Stomach (tissue), 19 donors: ENCODE data around the gene KBTBD8. TPM values are rescaled to one million over a fixed set of nuclear protein-coding genes. Genes with fewer than 3 reads are reported as not detected.
A peak's percentile ranks its signal among the peaks of the same experiment; 100 is the strongest.

Experiments
- DNase-seq, 2 donors: peaks; one replicate each; pipeline versions ENCODE4 v3.0.0 to v3.0.0-alpha.2; 2013 to 2019
- H3K27ac ChIP-seq, 5 donors: fragments of 200-600 bp in 4 of 5; sonication (generic) in 4 of 5; one replicate each; pipeline ENCODE4 v1.5.1; 2013 to 2019; ENCODE audit warnings: mild to moderate bottlenecking in 1 of 5, moderate library complexity in 1 of 5
- H3K27me3 ChIP-seq, 3 donors: fragments of 200-600 bp; sonication (generic); one replicate each; pipeline ENCODE4 v1.5.1; 2017 to 2019; ENCODE audit warnings: mixed run types in 1 of 3
- H3K36me3 ChIP-seq, 4 donors: fragments of 200-600 bp; sonication (generic); 1 replicate in 3 of 4; 2 replicates in 1 of 4; pipeline ENCODE4 v1.5.1; 2016 to 2019
- H3K4me1 ChIP-seq, 4 donors: fragments of 200-600 bp; sonication (generic); one replicate each; pipeline ENCODE4 v1.5.1; 2016 to 2019
- H3K4me3 ChIP-seq, 4 donors: fragments of 200-600 bp; sonication (generic) in 3 of 4; one replicate each; pipeline ENCODE4 v1.5.1; 2016 to 2019; ENCODE audit warnings: mild to moderate bottlenecking in 1 of 4
- H3K9me3 ChIP-seq, 4 donors: fragments of 200-600 bp; sonication (generic); one replicate each; pipeline ENCODE4 v1.5.1; 2016 to 2019
- CTCF ChIP-seq, 7 experiments: fragments of 450-650 bp in 4 of 7; fragments of 200-600 bp in 3 of 7; sonication (generic) in 3 of 7; IDR thresholded peaks; one replicate each; pipeline ENCODE4 v1.5.1; 2016 to 2019; ENCODE audit warnings: antibody characterized with exemption in 7 of 7, control low read depth in 2 of 7, mild to moderate bottlenecking in 1 of 7
- EP300 ChIP-seq: sonication (generic); formaldehyde crosslinking; IDR thresholded peaks from one replicate; pipeline ENCODE4 v1.6.1; 2017; ENCODE audit warnings: antibody characterized with exemption
- POLR2A ChIP-seq, 4 donors: fragments of 450-650 bp; IDR thresholded peaks; one replicate each; pipeline ENCODE4 v1.6.1; 2016; ENCODE audit warnings: antibody characterized with exemption in 4 of 4, control low read depth in 2 of 4, mild to moderate bottlenecking in 1 of 4, moderate library complexity in 1 of 4
- POLR2AphosphoS5 ChIP-seq, 3 donors: sonication (generic); formaldehyde crosslinking; IDR thresholded peaks; one replicate each; pipeline ENCODE4 v1.6.1; 2016; ENCODE audit warnings: antibody characterized with exemption in 3 of 3
- WGBS, 5 donors: extraction: QIAGEN DNeasy Blood & Tissue Kit in 3 of 5; methylation state at CpG; one replicate each; pipeline versions ENCODE4 v1.1.5 to v1.1.7; 2013 to 2018; 5-methylcytosine and 5-hydroxymethylcytosine counted together
- intact Hi-C: fragments of 100-400 bp; cut with DNase I; formaldehyde crosslinking; loops from one replicate; pipeline ENCODE4 v1.15.1; 2023; ENCODE audit warnings: low total_unique reads
- long read RNA-seq, 10 donors: transcript quantifications; one replicate each; lab custom pipeline, GENCODE V29; 2026
- polyA plus RNA-seq, 3 donors: library from polyadenylated mRNA; stranded (reverse); fragments of 200-250 nt; gene quantifications; one replicate each; pipeline ENCODE4 v1.2.3, GENCODE V29; 2013
- total RNA-seq, 5 donors: library from RNA; depleted of rRNA; stranded (reverse); fragments of >200 nt; gene quantifications; one replicate each; pipeline versions ENCODE4 v1.1.0 to v1.2.3, GENCODE V29; 2014 to 2016
- donor health status: healthy with polysubstance abuse.
- donor health status: Bipolar disorder and iron deficiency.
- donor health status: healthy.

KBTBD8 gene, protein sequence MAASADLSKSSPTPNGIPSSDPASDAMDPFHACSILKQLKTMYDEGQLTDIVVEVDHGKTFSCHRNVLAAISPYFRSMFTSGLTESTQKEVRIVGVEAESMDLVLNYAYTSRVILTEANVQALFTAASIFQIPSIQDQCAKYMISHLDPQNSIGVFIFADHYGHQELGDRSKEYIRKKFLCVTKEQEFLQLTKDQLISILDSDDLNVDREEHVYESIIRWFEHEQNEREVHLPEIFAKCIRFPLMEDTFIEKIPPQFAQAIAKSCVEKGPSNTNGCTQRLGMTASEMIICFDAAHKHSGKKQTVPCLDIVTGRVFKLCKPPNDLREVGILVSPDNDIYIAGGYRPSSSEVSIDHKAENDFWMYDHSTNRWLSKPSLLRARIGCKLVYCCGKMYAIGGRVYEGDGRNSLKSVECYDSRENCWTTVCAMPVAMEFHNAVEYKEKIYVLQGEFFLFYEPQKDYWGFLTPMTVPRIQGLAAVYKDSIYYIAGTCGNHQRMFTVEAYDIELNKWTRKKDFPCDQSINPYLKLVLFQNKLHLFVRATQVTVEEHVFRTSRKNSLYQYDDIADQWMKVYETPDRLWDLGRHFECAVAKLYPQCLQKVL
- total RNA-seq: 1 to 10 TPM in 1 of 5 donors, under 1 TPM in 2, not detected in 2; 0.45 to 2.2 (median 0.72) TPM
- under 1 TPM; 0.50 to 0.76 (median 0.62) TPM for polyA plus RNA-seq
- long read RNA-seq, donor 1: 0 reads
- long read RNA-seq, donor 2: 0 reads
- long read RNA-seq, donor 3: 0 reads
- long read RNA-seq, donor 4: 0 reads
- long read RNA-seq, donor 5: 0 reads
- long read RNA-seq, donor 6: 0 reads
- long read RNA-seq, donor 7, full-length matches to known transcripts: 2 of 2 reads
- long read RNA-seq, donor 7, partial matches to known transcripts: 0 of 2 reads
- long read RNA-seq, donor 7, other reads (novel, unspliced or antisense): 0 of 2 reads
- long read RNA-seq, donor 8: 0 reads
- long read RNA-seq, donor 9: 0 reads
- long read RNA-seq, donor 10: 0 reads

GRCh38 chr3:66998113-66998903 is at the start of gene KBTBD8:
KBTBD8 (plus strand) TSS chr3:66998307; CDS start chr3:66998356, 49 bp downstream.
- intact Hi-C loops: no loop called here
- TF ChIP-seq CTCF (IDR thresholded peaks at IDR 0.05) (no peak), POLR2AphosphoS5 (IDR thresholded peaks at IDR 0.05) (peak in 2 of 3 donors; percentile 67 to 85), POLR2A (IDR thresholded peaks at IDR 0.05) (peak in 1 of 4 donors; percentile 23)
- Histone ChIP-seq H3K27me3 (peaks cover 0 to 9% (median 0%) of the 10 kb centered on the region in 3 donors), H3K9me3 (no peaks in the 10 kb centered on the region), H3K27ac (peak within 1 kb of the TSS; percentile 39 to 90 (median 82)), H3K36me3 (peaks cover 0 to 4% (median 1%) of the 10 kb centered on the region in 4 donors), H3K4me3 (peak within 1 kb of the TSS; percentile 85 to 99 (median 93)), H3K4me1 (peaks cover 4 to 18% (median 16%) of the 10 kb centered on the region in 4 donors)
- peak; percentile 98 to 100 for DNase-seq
- 0 to 1% (median 0%) methylated on average over 60 to 75 of the region's 75 CpGs for WGBS, 5 donors

- Histone ChIP-seq H3K4me1 (peaks cover 0 to 4% (median 0%) of the 10 kb centered on the region in 4 donors), H3K27ac (no peak overlapping the region), H3K27me3 (no peaks in the 10 kb centered on the region), H3K9me3 (no peaks in the 10 kb centered on the region), H3K4me3 (no peak overlapping the region), H3K36me3 (no peaks in the 10 kb centered on the region)
- DNase-seq: no peak
- 39 to 53% (median 49%) methylated on average over 2 of the region's 2 CpGs for WGBS, 5 donors
- intact Hi-C loops: no loop called here
- TF ChIP-seq EP300 (no peak), POLR2A (IDR thresholded peaks at IDR 0.05) (no peak), CTCF (IDR thresholded peaks at IDR 0.05) (no peak), POLR2AphosphoS5 (IDR thresholded peaks at IDR 0.05) (no peak)
These were observed 49.3 kb upstream of the KBTBD8 start for GRCh38 chr3:66948838-66949237.

- TF ChIP-seq CTCF (IDR thresholded peaks at IDR 0.05) (no peak), POLR2A (IDR thresholded peaks at IDR 0.05) (no peak)
- intact Hi-C loops: no loop called here
- H3K36me3 ChIP-seq: no peaks in the 10 kb centered on the region
- H3K27me3 ChIP-seq: no peaks in the 10 kb centered on the region
- no peak overlapping the region for H3K27ac ChIP-seq
- no peak for DNase-seq
- H3K9me3 ChIP-seq: no peaks in the 10 kb centered on the region
- WGBS, 5 donors: 55 to 66% (median 59%) methylated on average over 3 of the region's 3 CpGs
- H3K4me1 ChIP-seq: peaks cover 0 to 4% (median 0%) of the 10 kb centered on the region in 4 donors
- H3K4me3 ChIP-seq: no peak overlapping the region
These were observed 48.2 kb upstream of the KBTBD8 start for GRCh38 chr3:66949898-66950297.
